Loucy (cell line): Measurements from ENCODE around the gene CTNNAL1.

Experiments used
- EZH2phosphoT487 ChIP-seq: fragments of 200-600 bp; IDR thresholded peaks from 2 replicates; pipeline ENCODE4 v1.6.1; 2018; ENCODE audit warnings: antibody characterized with exemption, mild to moderate bottlenecking, moderate library complexity, borderline replicate concordance
- TF ChIP-seq, protein P1 (sequence below): fragments of 200-600 bp; sonication (generic); conservative IDR thresholded peaks from 2 replicates; pipeline ENCODE4 v1.5.1; 2014; ENCODE audit warnings: mild to moderate bottlenecking, antibody characterized with exemption, low read length

DNA sequence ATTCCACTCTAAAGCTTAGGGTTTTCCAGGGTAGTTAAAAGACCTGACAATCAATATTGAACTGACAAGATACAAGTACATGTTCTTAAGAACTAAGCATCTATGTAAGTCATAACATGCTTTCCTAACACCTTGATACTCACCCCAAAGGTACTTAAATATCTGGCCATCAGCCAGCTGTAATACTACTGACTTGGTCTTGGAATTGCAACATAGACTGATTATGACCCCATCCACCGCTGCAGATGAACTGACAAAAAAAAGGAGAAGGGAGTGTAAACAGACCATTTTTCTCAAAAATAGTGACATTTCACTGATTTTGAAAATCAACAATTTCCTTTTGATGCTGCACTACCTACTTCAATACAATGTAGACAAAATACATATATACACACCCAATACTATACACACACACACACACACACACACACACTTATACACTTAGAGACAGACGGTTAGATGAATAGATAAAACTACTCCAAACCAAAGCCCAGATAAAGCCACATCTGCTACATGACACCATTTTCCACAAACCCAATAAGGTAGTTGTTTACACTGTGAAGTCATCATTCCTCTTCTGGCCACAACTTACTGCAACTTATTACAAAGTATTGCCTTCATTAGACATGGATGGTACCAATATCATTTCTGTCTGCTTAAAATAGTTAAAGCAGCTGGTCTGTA, 109.7 kb downstream of the CTNNAL1 start:
- TF ChIP-seq, protein P1, sequence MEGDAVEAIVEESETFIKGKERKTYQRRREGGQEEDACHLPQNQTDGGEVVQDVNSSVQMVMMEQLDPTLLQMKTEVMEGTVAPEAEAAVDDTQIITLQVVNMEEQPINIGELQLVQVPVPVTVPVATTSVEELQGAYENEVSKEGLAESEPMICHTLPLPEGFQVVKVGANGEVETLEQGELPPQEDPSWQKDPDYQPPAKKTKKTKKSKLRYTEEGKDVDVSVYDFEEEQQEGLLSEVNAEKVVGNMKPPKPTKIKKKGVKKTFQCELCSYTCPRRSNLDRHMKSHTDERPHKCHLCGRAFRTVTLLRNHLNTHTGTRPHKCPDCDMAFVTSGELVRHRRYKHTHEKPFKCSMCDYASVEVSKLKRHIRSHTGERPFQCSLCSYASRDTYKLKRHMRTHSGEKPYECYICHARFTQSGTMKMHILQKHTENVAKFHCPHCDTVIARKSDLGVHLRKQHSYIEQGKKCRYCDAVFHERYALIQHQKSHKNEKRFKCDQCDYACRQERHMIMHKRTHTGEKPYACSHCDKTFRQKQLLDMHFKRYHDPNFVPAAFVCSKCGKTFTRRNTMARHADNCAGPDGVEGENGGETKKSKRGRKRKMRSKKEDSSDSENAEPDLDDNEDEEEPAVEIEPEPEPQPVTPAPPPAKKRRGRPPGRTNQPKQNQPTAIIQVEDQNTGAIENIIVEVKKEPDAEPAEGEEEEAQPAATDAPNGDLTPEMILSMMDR, result no peak
- no peak for TF ChIP-seq EZH2phosphoT487
